ENCODE results near the gene XXYLT1. TPM values are rescaled to one million over a fixed set of nuclear protein-coding genes. Genes with fewer than 3 reads are reported as not detected.

XXYLT1 gene
- total and polyA plus RNA-seq, 9 of the 15 experiments (the other 6 are each of a cell fraction or from before 2014, with no cell fraction given), result 1.9 to 18.9 (median 15.0) TPM

GRCh38 chr3:195154793-195155535, 116.0 kb downstream of the XXYLT1 start (continued):
- TF ChIP-seq ZNF395 (CRISPR knock-in tag; IDR thresholded peaks at IDR 0.05) (peak; percentile 40; the same call in 1 of the 2 replicates), ZNF134 (CRISPR knock-in tag; conservative IDR thresholded peaks at IDR 0.05) (0 out of 2 replicates have a peak, but pooled peaks have one; percentile 5), ZBTB34 (CRISPR knock-in tag; IDR thresholded peaks at IDR 0.05) (no peak), CLOCK (CRISPR knock-in tag; IDR thresholded peaks at IDR 0.05; ENCODE audit: borderline replicate concordance) (0 out of 2 replicates have a peak, but pooled peaks have one; percentile 2), ZNF561 (CRISPR knock-in tag; conservative IDR thresholded peaks at IDR 0.05) (0 out of 2 replicates have a peak, but pooled peaks have one; percentile 14), ZFX (CRISPR knock-in tag; IDR thresholded peaks at IDR 0.05) (peak; percentile 82), EP400 (IDR thresholded peaks at IDR 0.05) (0 out of 2 replicates have a peak, but pooled peaks have one; percentile 10), EP300 (IDR thresholded peaks at IDR 0.05; ENCODE audit: low read length) (peak; percentile 15; the same call in 1 of the 2 replicates), CREB3 (tag; conservative IDR thresholded peaks at IDR 0.05; ENCODE audit: low read depth) (0 out of 2 replicates have a peak, but pooled peaks have one; percentile 8), MAZ (CRISPR knock-in tag; conservative IDR thresholded peaks at IDR 0.05 in 1 of 2, IDR thresholded peaks at IDR 0.05 in 1 of 2) (peak in 1 of 2 experiments; percentile 20; a peak in 1 of 4 replicates), FOXK2 (conservative IDR thresholded peaks at IDR 0.05 in 1 of 2, IDR thresholded peaks at IDR 0.05 in 1 of 2; ENCODE audit: low read depth in 2 of 2) (no peak), CHCHD3 (CRISPR knock-in tag; IDR thresholded peaks at IDR 0.05) (no peak), TAF7 (tag; IDR thresholded peaks at IDR 0.05) (no peak), VEZF1 (CRISPR knock-in tag; IDR thresholded peaks at IDR 0.05) (peak; percentile 36; the same call in 1 of the 2 replicates), POU5F1 (IDR thresholded peaks at IDR 0.05; ENCODE audit: borderline replicate concordance, low read depth, low read length, partially characterized antibody) (no peak), SMAD2 (IDR thresholded peaks at IDR 0.05; ENCODE audit: low read depth, low read length) (no peak), NCOR1 (IDR thresholded peaks at IDR 0.05) (peak; percentile 49), SRF (CRISPR knock-in tag; IDR thresholded peaks at IDR 0.05) (no peak)

Measured in K562 (cell line).